Ascending aorta (tissue), 2 donors: ENCODE results near the gene ZFHX2. TPM values are rescaled to one million over a fixed set of nuclear protein-coding genes. Genes with fewer than 3 reads are reported as not detected.
"Not testable (repeated sequence)": the region's sequence is repeated elsewhere in the genome, so short reads cannot be mapped to it uniquely, and the experiment has no call there.

Experiments
- DNase-seq, 2 donors: peaks; one replicate each; pipeline ENCODE4 v3.0.0-alpha.2; 2019; ENCODE audit warnings: low spot score in 2 of 2
- H3K27ac ChIP-seq, 2 donors: fragments of 200-600 bp; sonication (generic); one replicate each; pipeline ENCODE4 v1.5.1; 2016 to 2017; ENCODE audit warnings: mild to moderate bottlenecking in 1 of 2
- H3K27me3 ChIP-seq: fragments of 200-600 bp; sonication (generic); one replicate; pipeline ENCODE4 v1.5.1; 2017
- H3K36me3 ChIP-seq, 2 donors: fragments of 200-600 bp; sonication (generic); one replicate each; pipeline ENCODE4 v1.5.1; 2016
- H3K4me1 ChIP-seq, 2 donors: fragments of 200-600 bp; sonication (generic); one replicate each; pipeline ENCODE4 v1.5.1; 2016 to 2017; ENCODE audit warnings: mild to moderate bottlenecking in 1 of 2
- H3K4me3 ChIP-seq, 2 donors: fragments of 200-600 bp; sonication (generic); one replicate each; pipeline ENCODE4 v1.5.1; 2016 to 2017; ENCODE audit warnings: mild to moderate bottlenecking in 1 of 2
- H3K9me3 ChIP-seq, 2 donors: fragments of 200-600 bp; sonication (generic); one replicate each; pipeline ENCODE4 v1.5.1; 2016
- intact Hi-C: fragments of 100-400 bp; cut with DNase I; formaldehyde crosslinking; loops from one replicate; pipeline ENCODE4 v1.15.1; 2023
- total RNA-seq: library from RNA; depleted of rRNA; stranded (reverse); fragments of >200 nt; gene quantifications from one replicate; pipeline ENCODE4 v1.1.0, GENCODE V29; 2016
- TF ChIP-seq, protein P1 (sequence below), 3 experiments: fragments of 200-600 bp in 2 of 3; fragments of 450-650 bp in 1 of 3; sonication (generic) in 2 of 3; IDR thresholded peaks; one replicate each; pipeline ENCODE4 v1.5.1; 2016 to 2019; ENCODE audit warnings: antibody characterized with exemption in 3 of 3, mild to moderate bottlenecking in 1 of 3, moderate library complexity in 1 of 3

ZFHX2 gene
- total RNA-seq, 1 donor from 2014 or later = 1.3 TPM

DNA sequence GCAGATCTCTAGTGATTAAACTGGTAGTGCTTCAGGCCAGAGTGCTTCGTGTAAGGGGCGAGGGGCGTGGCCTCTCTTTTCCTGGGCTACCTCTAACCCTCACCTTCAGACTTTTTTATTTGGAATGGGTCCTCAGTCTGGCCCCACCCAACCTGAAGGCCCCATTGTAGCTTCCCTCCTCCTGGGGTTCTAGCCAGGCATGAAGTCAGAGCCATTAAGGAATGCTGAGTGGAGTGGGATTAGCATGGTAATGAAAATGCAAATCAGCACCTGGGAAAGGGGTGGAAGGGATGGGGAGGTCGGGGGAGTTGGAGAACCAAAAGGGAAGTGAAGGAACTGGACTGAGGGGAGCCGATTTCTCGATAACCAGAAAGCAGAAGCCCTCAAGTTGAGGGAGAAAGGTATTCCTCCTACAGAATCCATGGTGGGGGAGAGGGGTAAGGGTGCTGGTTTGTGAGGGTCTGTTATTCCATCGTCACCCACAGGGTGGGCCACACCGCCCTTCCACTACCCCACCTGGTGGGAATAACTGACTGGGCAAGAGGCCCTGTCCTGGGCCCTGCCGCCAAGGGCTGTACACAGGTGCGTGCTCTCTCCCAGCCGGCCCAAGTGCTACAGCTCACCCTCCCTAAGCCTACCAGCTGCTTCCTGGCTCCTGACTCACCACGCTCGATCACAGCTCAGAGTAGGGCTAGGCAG lies 14.1 kb downstream of the ZFHX2 start:
- Histone ChIP-seq H3K4me1 (no peaks in the 10 kb centered on the region), H3K4me3 (no peak overlapping the region), H3K9me3 (no peaks in the 10 kb centered on the region), H3K27ac (no peak overlapping the region), H3K36me3 (no peaks in the 10 kb centered on the region), H3K27me3 (no peaks in the 10 kb centered on the region)
- intact Hi-C loops = no loop called here
- TF ChIP-seq, protein P1, sequence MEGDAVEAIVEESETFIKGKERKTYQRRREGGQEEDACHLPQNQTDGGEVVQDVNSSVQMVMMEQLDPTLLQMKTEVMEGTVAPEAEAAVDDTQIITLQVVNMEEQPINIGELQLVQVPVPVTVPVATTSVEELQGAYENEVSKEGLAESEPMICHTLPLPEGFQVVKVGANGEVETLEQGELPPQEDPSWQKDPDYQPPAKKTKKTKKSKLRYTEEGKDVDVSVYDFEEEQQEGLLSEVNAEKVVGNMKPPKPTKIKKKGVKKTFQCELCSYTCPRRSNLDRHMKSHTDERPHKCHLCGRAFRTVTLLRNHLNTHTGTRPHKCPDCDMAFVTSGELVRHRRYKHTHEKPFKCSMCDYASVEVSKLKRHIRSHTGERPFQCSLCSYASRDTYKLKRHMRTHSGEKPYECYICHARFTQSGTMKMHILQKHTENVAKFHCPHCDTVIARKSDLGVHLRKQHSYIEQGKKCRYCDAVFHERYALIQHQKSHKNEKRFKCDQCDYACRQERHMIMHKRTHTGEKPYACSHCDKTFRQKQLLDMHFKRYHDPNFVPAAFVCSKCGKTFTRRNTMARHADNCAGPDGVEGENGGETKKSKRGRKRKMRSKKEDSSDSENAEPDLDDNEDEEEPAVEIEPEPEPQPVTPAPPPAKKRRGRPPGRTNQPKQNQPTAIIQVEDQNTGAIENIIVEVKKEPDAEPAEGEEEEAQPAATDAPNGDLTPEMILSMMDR (IDR thresholded peaks at IDR 0.05) = no peak
- no peak for DNase-seq

GRCh38 chr14:23536906-23537305 lies 14.7 kb downstream of the ZFHX2 start:
- H3K9me3 ChIP-seq, intact Hi-C loops, H3K27me3 ChIP-seq, H3K27ac ChIP-seq, DNase-seq, H3K4me3 ChIP-seq, H3K4me1 ChIP-seq, H3K36me3 ChIP-seq: not testable (repeated sequence)

GRCh38 chr14:23536494-23536893 lies 15.1 kb downstream of the ZFHX2 start:
- Histone ChIP-seq H3K27me3 (no peaks in the 10 kb centered on the region), H3K4me3 (no peak overlapping the region), H3K36me3 (no peaks in the 10 kb centered on the region), H3K9me3 (no peaks in the 10 kb centered on the region), H3K4me1 (no peaks in the 10 kb centered on the region), H3K27ac (no peak overlapping the region)
- intact Hi-C loops = no loop called here
- DNase-seq = no peak
- TF ChIP-seq, protein P1 (IDR thresholded peaks at IDR 0.05) = no peak

GRCh38 chr14:23535943-23536342 lies 15.6 kb downstream of the ZFHX2 start:
- DNase-seq = no peak
- H3K36me3 ChIP-seq = no peaks in the 10 kb centered on the region
- H3K27me3 ChIP-seq = no peaks in the 10 kb centered on the region
- H3K4me1 ChIP-seq = no peaks in the 10 kb centered on the region
- intact Hi-C loops = no loop called here
- no peak overlapping the region for H3K27ac ChIP-seq
- H3K9me3 ChIP-seq = no peaks in the 10 kb centered on the region
- TF ChIP-seq, protein P1 (IDR thresholded peaks at IDR 0.05) = no peak
- no peak overlapping the region for H3K4me3 ChIP-seq

GRCh38 chr14:23533652-23534435 lies 17.7 kb downstream of the ZFHX2 start:
- TF ChIP-seq, protein P1 (IDR thresholded peaks at IDR 0.05) = no peak
- no peaks in the 10 kb centered on the region for H3K9me3 ChIP-seq
- H3K36me3 ChIP-seq = no peaks in the 10 kb centered on the region
- H3K4me1 ChIP-seq = no peaks in the 10 kb centered on the region
- no peak for DNase-seq
- no peak overlapping the region for H3K4me3 ChIP-seq
- intact Hi-C loops = no loop called here
- no peaks in the 10 kb centered on the region for H3K27me3 ChIP-seq
- no peak overlapping the region for H3K27ac ChIP-seq

DNA sequence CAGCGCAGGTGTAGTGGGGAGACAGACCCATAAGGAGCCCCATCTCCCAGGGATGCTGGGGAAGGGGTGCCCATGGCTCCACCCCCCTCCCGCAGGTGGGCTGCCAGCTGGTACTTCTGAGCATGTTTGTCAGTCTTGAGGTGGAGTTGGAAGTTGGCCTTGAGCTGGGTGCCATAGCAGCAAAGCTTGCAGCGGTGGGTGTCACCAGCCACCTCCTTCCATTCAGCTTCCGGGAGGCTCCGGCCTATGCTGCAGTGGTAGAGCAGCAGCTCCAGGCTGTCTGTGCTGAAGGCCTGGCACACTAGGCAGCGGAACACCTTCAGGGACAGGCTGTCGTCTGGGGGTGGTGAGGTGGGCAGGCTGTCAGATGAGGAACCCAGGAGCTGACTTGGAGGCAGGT lies 18.9 kb downstream of the ZFHX2 start:
- TF ChIP-seq, protein P1 (IDR thresholded peaks at IDR 0.05) = no peak
- Histone ChIP-seq H3K36me3 (no peaks in the 10 kb centered on the region), H3K27me3 (no peaks in the 10 kb centered on the region), H3K4me1 (no peaks in the 10 kb centered on the region), H3K9me3 (no peaks in the 10 kb centered on the region), H3K4me3 (no peak overlapping the region), H3K27ac (no peak overlapping the region)
- intact Hi-C loops = no loop called here
- no peak for DNase-seq
